GM12878 (cell line): Measurements from ENCODE around the gene ZNF169.
A peak's percentile ranks its signal among the peaks of the same experiment; 100 is the strongest.

ENCODE experiments used
- ATF3 ChIP-seq: IDR thresholded peaks from 2 replicates; pipeline ENCODE4 v1.6.1; 2011; ENCODE audit warnings: low read depth, mild to moderate bottlenecking, low read length, moderate library complexity, borderline replicate concordance; ENCODE audit errors: extremely low read depth
- CEBPB ChIP-seq, 2 experiments: fragments of 150-350 bp in 1 of 2; IDR thresholded peaks; 2 replicates each; pipeline ENCODE4 v1.6.1; 2012 to 2014; ENCODE audit warnings: low read depth in 2 of 2, low read length in 2 of 2, borderline replicate concordance in 1 of 2, inconsistent platforms in 1 of 2
- CHD2 ChIP-seq: IDR thresholded peaks from 2 replicates; pipeline ENCODE4 v1.6.1; 2011; ENCODE audit warnings: low read depth, low read length, improper control_type of control experiment, borderline replicate concordance
- CTCF ChIP-seq, 3 experiments: IDR thresholded peaks in 2 of 3; conservative IDR thresholded peaks in 1 of 3; 2 replicates each; pipeline ENCODE4 v1.5.1; 2011; ENCODE audit warnings: low read depth in 3 of 3, low read length in 3 of 3, mild to moderate bottlenecking in 3 of 3, control low read depth in 2 of 3, moderate library complexity in 2 of 3, inconsistent platforms in 1 of 3, mixed read lengths in 1 of 3; ENCODE audit not compliant: control insufficient read depth in 2 of 3, insufficient read depth in 1 of 3; ENCODE audit errors: extremely low read depth in 1 of 3
- EGR1 ChIP-seq, 2 experiments: IDR thresholded peaks; 1 replicate in 1 of 2; 2 replicates in 1 of 2; pipeline ENCODE4 v1.6.1; 2011 to 2012; ENCODE audit warnings: low read depth in 2 of 2, low read length in 2 of 2, borderline replicate concordance in 1 of 2, mild to moderate bottlenecking in 1 of 2, moderate library complexity in 1 of 2
- EZH2 ChIP-seq: IDR thresholded peaks from 2 replicates; pipeline ENCODE4 v1.6.1; 2012; ENCODE audit warnings: low read depth, mild to moderate bottlenecking, control low read depth, inconsistent platforms, low read length, borderline replicate concordance; ENCODE audit not compliant: control insufficient read depth
- FOXM1 ChIP-seq: IDR thresholded peaks from 2 replicates; pipeline ENCODE4 v1.6.1; 2012; ENCODE audit warnings: low read depth, mild to moderate bottlenecking, inconsistent platforms, low read length, moderate library complexity
- KAT2A ChIP-seq: conservative IDR thresholded peaks from 2 replicates; pipeline ENCODE4 v1.6.1; 2011; ENCODE audit warnings: low read depth, low read length; ENCODE audit not compliant: control insufficient read depth
- RAD21 ChIP-seq: IDR thresholded peaks from 2 replicates; pipeline ENCODE4 v1.6.1; 2011; ENCODE audit warnings: mild to moderate bottlenecking, low read depth, low read length, moderate library complexity; ENCODE audit not compliant: insufficient read depth
- SMC3 ChIP-seq: IDR thresholded peaks from 2 replicates; pipeline ENCODE4 v1.6.1; 2011; ENCODE audit warnings: low read length, improper control_type of control experiment, borderline replicate concordance
- TCF12 ChIP-seq: IDR thresholded peaks from 2 replicates; pipeline ENCODE4 v1.6.1; 2011; ENCODE audit warnings: low read depth, mild to moderate bottlenecking, low read length
- ZBTB4 ChIP-seq: fragments of 450-650 bp; formaldehyde crosslinking; IDR thresholded peaks from 2 replicates; pipeline ENCODE4 v1.4.0; 2022; ENCODE audit warnings: mild to moderate bottlenecking, moderate library complexity
- ZNF207 ChIP-seq: fragments of 450-650 bp; IDR thresholded peaks from 2 replicates; pipeline ENCODE4 v1.6.1; 2014; ENCODE audit warnings: antibody characterized with exemption, mild to moderate bottlenecking, borderline replicate concordance
- TF ChIP-seq, protein P1 (sequence below): fragments of 450-650 bp; IDR thresholded peaks from 2 replicates; pipeline ENCODE4 v1.6.1; 2016; ENCODE audit warnings: mild to moderate bottlenecking

DNA sequence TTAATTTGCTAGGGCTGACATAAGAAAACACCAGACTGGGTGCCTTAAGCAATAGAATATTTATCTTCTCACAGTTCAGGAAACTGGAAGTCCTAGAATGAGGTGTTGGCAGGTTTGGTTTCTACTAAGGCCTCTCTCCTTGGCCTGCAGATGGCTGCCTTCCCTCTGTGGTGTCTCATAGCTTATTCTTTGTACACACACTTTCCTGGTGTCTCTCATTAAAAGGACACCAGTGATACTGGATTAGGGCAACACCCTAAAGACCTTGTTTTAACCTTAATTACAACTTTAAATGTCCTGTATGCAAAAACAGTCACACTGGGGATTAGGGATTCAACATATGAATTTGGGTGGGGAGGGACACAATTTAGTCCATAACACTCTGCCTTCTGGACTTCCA is 44.2 kb downstream of the ZNF169 start:
- TF ChIP-seq KAT2A (no peak), ZNF207 (no peak), CTCF (IDR thresholded peaks at IDR 0.05 in 2 of 3, conservative IDR thresholded peaks at IDR 0.05 in 1 of 3; ENCODE audit: control insufficient read depth in 2 of 3, extremely low read depth in 1 of 3, insufficient read depth in 1 of 3, low read depth in 3 of 3, low read length in 3 of 3) (no peak), SMC3 (no peak), FOXM1 (no peak), CEBPB (IDR thresholded peaks at IDR 0.05; ENCODE audit: borderline replicate concordance in 1 of 2, low read depth in 2 of 2, low read length in 2 of 2) (no peak), ZBTB4 (CRISPR knock-in tag) (no peak), TCF12 (no peak), ATF3 (no peak), CHD2 (no peak), EGR1 (IDR thresholded peaks at IDR 0.05; ENCODE audit: borderline replicate concordance in 1 of 2, low read depth in 2 of 2, low read length in 2 of 2) (no peak), EZH2 (no peak), RAD21 (0 out of 2 replicates have a peak, but pooled peaks have one; percentile 6)
- TF ChIP-seq, protein P1, sequence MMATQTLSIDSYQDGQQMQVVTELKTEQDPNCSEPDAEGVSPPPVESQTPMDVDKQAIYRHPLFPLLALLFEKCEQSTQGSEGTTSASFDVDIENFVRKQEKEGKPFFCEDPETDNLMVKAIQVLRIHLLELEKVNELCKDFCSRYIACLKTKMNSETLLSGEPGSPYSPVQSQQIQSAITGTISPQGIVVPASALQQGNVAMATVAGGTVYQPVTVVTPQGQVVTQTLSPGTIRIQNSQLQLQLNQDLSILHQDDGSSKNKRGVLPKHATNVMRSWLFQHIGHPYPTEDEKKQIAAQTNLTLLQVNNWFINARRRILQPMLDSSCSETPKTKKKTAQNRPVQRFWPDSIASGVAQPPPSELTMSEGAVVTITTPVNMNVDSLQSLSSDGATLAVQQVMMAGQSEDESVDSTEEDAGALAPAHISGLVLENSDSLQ: no peak
